GM10266 (cell line): Measurements from ENCODE around the gene TNFRSF14.

Experiments used
- DNase-seq: peaks from one replicate; pipeline ENCODE4 v3.0.0; 2012; ENCODE audit errors: extremely low spot score
- TF ChIP-seq, protein P1 (sequence below): IDR thresholded peaks from 2 replicates; pipeline ENCODE4 v1.5.1; 2012; ENCODE audit warnings: mild to moderate bottlenecking, low read depth; ENCODE audit not compliant: control insufficient read depth, insufficient read depth; ENCODE audit errors: missing control alignments

The TNFRSF14 gene

DNA sequence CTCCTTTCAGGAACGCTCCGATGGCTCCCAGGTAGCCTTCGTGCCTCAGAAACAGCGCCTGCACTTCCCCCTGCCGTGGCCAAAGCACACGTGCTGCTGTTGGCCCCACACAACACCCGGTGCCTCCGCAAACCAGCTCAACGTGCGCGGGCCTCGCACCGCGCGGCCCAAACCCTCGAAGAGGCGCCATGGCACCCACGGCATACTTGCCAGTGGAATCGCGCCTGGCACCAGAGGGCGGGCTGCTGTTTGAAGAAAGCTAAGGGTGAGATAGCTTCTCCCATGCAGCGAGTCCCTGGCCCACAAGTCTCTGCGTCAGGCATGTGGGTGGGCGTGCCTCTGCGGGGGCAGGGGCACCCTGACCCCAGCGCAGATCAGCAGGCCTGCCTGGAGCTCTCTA is 37.6 kb upstream of the TNFRSF14 start:
- TF ChIP-seq, protein P1, sequence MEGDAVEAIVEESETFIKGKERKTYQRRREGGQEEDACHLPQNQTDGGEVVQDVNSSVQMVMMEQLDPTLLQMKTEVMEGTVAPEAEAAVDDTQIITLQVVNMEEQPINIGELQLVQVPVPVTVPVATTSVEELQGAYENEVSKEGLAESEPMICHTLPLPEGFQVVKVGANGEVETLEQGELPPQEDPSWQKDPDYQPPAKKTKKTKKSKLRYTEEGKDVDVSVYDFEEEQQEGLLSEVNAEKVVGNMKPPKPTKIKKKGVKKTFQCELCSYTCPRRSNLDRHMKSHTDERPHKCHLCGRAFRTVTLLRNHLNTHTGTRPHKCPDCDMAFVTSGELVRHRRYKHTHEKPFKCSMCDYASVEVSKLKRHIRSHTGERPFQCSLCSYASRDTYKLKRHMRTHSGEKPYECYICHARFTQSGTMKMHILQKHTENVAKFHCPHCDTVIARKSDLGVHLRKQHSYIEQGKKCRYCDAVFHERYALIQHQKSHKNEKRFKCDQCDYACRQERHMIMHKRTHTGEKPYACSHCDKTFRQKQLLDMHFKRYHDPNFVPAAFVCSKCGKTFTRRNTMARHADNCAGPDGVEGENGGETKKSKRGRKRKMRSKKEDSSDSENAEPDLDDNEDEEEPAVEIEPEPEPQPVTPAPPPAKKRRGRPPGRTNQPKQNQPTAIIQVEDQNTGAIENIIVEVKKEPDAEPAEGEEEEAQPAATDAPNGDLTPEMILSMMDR: no peak
- no peak for DNase-seq

DNA sequence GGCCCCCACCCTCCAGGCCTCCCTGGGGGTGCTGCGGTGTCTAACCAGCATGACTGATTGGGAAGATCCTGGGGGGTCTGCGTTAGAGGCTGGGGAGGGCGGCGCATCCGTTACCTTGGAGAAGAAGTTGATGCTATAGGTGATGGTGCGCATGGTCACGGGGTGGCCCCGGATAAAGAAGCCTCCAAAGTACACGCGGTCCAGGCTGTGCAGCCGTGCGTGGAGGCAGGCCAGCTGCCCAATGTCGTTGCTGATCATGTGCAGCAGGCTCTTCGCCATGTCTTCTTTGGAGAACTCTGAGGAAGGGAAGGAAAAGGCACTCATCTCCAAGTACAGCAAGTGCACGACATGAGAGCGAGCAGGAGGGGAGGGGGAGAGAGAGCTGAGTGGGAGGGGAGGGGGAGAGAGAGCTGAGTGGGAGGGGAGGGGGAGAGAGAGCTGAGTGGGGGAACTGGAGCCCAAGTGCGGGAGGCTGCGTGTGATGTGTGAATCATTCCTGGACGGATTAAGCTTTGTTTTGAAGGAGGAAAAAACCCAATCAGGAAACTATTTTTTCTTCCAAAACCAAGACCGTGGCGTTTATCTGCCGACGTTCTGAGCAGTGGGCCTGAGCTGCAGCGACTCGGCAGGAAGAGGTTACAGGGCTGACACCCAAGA is 37.0 kb upstream of the TNFRSF14 start:
- DNase-seq: no peak
- TF ChIP-seq, protein P1: no peak

DNA sequence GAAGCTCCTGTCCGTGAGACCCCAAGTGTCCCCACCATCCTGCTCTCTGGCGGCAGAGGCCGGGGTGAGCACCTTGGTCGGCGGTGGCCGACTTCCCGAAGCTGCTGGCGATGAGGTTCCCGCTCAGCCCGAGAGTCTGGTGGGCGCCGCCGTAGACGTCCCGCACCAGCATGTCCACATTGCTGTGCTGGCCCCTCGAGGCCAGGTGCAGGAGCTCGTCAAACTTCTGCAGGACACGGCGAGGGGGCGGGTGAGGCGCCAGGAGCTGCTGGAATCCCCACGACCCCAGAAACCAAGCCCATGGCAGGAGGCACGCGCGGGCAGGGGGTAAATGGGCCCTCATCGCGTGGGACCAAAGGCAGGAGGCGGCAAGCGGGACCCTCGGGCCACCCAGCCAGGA is 36.4 kb upstream of the TNFRSF14 start:
- TF ChIP-seq, protein P1: no peak
- DNase-seq: no peak

DNA sequence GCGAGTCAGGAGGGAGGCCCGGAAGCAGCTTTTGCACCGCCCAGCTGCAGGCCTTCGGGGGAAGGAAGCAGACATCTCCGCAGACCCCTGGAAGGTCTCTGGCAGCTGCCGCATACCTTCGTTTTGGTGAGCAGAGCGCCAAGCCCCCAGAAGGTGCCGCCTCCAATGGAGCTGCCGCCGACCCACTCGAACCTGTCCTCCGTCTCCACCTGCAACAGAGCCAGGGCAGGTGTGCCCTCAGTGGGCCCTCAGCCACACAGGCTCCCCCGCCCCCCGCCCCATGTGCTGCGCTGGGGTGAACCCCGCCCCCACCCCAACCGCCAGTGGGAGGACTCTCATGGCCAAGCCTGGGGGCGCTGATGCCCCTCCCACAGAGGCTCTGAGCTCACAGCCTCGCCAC is 36.0 kb upstream of the TNFRSF14 start:
- TF ChIP-seq, protein P1: no peak
- no peak for DNase-seq

DNA sequence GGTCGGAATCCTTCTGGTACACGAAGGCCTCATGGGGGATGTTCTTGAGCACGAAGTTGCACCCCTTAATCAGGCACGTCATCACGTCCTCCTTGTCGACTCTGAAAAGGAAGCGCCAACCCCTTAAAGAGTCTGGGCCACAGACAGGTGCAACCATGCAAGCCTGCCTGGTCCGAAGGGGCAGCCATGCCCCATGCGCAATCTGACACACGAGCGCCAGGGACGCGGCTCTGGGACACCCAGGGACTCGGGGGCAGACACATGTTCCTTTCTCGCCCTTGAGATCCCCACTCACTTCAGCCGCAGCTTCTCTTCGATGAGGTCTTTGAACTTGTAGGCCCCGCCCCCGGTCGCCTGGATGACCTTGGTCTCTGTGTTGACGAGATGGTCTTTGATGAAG is 35.4 kb upstream of the TNFRSF14 start:
- TF ChIP-seq, protein P1: no peak
- no peak for DNase-seq

DNA sequence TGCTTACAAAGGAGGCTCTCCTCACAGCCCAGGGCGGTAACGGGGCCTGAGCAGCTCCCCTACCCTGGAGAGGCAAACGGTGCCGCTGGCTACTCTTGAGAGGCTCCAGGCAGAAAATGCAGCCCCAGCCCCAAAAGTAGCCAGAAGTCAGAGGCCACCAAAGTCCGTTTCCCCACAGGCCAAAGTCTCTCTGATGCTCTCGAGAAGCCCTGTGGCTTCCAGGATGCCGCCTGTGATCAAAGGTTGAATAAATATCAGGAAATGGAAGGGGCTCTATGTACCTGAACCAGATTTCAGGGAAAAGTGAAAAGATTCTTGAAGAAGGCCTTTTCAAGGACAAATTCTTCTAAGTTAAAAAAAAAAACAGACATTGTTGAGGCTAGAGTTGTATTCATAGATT is 33.9 kb upstream of the TNFRSF14 start:
- no peak for DNase-seq
- TF ChIP-seq, protein P1: no peak

DNA sequence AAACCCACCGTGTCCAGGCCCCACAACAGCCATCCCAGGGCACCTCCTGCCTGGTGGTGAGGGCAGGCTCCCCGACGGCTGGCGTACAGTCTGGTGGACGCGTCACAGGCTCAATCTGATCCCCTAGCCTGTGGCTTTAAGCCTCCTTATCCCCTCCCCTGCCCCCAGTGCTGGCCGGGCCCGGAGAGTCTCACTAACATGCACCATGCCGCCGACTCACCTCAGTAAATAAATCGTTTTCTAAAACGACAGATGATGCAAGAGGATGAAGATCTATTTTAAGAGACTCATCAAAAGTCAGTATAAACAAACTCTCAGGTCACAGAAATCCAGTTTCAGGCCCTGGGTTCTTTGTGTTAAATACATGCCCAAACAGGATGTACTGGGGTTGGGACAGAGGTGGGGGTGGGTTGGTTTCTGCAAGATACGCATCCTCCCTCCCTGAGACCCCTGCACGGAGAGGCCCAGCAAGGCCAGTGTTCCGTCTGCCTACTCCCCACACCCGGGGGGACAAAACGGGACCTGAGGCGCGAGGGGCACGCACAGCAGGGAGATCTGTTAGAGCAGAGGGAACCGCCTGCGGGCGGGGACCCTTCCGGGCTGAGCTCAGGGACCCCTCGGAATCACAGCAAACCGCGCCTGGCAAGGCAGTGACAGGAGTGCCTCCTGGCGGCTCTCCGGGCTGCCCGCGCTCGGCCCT is 32.8 kb upstream of the TNFRSF14 start:
- no peak for DNase-seq
- TF ChIP-seq, protein P1: no peak
